ENCODE measurements around the gene ALDH3A2.

- TF ChIP-seq CTCF (conservative IDR thresholded peaks at IDR 0.05 in 1 of 2, IDR thresholded peaks at IDR 0.05 in 1 of 2; ENCODE audit: extremely low read depth in 1 of 2, insufficient read depth in 1 of 2, low read depth in 1 of 2, low read length in 2 of 2) = no peak
- TF ChIP-seq EZH2 (IDR thresholded peaks at IDR 0.05; ENCODE audit: borderline replicate concordance, low read length) = no peak
Measured at GRCh38 chr17:19651451-19652238, 3.1 kb downstream of the ALDH3A2 start.
